Measurements from ENCODE around the gene HTR4. TPM values are rescaled to one million over a fixed set of nuclear protein-coding genes. Genes with fewer than 3 reads are reported as not detected.
"Not testable (repeated sequence)": the region's sequence is repeated elsewhere in the genome, so short reads cannot be mapped to it uniquely, and the experiment has no call there.

HTR4 gene
- total RNA-seq, 2 experiments from 2014 or later = not detected

DNA sequence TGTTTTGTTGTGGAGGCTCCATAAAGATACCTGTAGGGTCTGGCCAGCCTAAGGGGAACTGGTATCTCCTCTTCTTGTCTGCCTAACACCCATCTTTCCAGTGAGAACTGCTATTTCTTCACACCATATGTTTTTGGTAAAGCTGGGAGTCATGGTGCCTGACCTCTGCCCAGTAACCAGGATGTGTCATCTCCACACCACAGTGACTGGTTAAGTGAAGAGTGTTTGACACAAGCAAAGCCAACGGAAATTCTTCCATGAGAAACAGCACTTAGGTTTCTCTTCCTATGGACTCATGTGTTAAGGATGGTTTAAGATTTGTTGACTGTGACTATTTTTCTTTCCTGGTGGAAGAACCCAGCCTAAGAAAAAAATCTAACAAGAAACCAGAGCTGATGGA lies 111.5 kb downstream of the HTR4 start:
- POLR2A ChIA-PET = no interaction called here
- CTCF ChIA-PET = no interaction called here

DNA sequence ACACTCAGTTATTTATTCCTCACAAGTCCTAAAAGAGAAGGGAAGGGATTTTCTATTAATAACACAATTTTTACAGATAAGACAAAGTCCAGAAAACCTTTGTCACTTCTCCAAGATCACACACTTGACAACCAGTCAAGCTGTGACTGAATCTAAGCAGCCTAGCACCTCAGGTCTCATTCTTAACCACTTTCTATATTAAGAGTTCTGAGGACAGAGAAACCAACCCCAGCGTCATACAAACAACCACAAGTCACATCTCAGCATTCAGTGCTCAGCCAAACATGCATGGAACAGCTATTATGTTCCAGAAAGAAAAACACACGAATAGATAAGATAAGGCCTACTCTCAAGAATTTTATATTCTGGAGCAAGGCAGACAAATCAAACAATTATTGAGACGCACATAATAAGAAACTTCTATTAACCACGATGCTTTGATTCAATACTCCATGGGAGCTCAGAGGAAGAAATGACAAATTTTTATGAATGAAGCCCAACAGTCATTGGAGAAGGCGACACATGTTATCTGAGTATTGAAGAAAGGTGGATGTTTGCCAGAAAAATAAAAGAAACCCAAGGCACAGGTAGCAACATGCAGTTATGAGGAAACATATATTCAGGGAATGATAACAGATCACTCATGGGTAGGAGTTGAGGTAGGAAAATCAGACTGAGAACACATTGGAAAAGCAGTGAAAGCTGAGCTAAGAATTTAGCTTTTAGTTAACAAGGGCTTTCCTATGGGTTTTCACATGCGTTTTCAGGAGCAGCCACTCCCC lies 113.1 kb downstream of the HTR4 start:
- POLR2A ChIA-PET = no interaction called here
- CTCF ChIA-PET = no interaction called here

GRCh38 chr5:148540647-148541046 lies 113.7 kb downstream of the HTR4 start:
- POLR2A ChIA-PET = no interaction called here
- CTCF ChIA-PET = no interaction called here

- ChIA-PET POLR2A (no interaction called here), CTCF (no interaction called here)
Measured at GRCh38 chr5:148539851-148540250, 114.5 kb downstream of the HTR4 start.

GRCh38 chr5:148535190-148535589 lies 119.1 kb downstream of the HTR4 start:
- CTCF ChIA-PET = no interaction called here
- POLR2A ChIA-PET = no interaction called here

DNA sequence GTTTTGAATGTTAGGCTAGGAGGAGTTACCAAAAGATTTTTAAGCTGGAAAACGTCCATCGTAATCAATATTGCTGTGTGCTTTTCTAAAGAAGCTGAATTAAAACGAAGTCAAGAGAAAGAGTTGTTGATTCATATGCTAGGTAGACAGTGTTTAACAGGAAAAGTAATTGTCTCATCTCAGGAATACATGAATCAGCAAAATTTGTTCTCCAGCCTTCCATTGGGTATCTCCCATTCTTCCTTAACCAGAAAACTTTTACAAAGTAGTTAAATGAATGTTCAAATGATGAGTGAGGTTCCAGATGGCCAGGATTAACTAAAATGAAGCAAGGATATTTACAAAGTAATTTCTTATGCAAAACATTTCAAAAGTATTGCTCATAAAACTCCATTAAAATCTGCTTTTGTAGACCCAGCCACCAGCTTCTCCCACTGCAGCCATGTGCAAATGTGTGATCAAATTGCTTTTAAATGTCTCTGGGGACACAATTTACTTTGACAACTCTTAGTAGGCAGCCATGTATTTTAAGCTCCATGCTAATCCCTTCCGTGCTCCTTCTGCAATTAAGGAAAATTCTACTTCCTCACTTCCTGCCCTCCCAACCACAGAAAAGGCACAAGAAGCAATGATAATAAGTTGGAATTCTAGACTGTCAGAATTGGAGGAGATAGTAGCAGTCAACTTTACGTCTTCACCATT lies 121.2 kb downstream of the HTR4 start:
- ChIA-PET CTCF (no interaction called here), POLR2A (no interaction called here)

DNA sequence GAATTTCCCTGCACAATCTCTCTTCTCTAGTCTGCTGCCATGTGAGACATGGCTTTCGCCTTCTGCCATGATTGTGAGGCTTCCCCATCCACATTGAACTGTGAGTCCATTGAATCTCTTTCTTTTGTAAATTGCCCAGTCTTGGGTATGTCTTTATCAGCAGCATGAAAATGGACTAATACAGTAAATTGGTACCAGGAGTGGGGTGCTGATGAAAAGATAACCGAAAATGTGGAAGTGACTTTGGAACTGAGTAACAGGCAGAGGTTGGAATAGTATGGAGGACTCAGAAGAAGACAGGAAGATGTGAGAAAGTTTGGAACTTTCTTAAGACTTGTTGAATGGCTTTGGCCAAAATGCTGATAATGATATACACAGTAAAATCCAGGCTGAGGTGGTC lies 124.9 kb downstream of the HTR4 start:
- POLR2A ChIA-PET, CTCF ChIA-PET: not testable (repeated sequence)

DNA sequence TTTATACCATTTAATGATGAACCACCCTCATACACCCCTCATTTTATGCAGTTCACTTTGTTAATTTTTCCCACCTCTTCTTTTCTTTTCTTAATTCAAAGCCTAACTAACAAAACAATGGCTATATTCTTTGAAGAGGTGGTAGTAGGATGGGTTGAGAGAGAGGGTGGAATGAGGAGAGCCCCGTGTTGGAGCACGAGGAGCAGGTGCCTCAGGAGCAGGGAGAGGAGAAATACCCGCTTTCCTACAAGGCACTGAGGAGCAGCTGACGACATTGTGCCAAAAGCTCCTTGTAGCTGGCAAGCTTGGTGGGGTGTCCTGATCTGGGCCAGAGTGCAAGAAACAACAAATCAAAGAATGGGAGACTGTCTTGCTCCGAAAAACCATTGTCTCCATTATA lies 129.6 kb downstream of the HTR4 start:
- CTCF ChIA-PET = no interaction called here
- POLR2A ChIA-PET = no interaction called here

DNA sequence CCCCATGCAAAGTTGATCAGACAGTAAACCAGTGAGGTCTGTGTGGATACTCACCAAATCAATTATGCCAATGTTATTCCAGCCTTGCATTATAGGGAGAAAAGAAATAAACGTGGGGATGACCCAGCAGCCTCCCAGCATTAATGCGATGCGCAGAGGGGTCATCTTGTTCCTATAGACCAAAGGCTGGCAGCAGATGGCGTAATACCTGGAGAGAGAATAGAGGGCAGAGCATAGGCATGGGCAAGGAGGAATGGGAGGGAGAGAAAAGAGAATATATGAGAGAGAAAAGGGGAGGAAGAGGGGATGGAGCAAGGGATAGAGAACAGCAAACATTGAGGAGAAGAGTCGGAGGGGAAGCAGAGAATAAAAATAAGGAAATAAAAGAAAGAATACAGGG lies 131.2 kb downstream of the HTR4 start:
- ChIA-PET POLR2A (no interaction called here), CTCF (no interaction called here)

DNA sequence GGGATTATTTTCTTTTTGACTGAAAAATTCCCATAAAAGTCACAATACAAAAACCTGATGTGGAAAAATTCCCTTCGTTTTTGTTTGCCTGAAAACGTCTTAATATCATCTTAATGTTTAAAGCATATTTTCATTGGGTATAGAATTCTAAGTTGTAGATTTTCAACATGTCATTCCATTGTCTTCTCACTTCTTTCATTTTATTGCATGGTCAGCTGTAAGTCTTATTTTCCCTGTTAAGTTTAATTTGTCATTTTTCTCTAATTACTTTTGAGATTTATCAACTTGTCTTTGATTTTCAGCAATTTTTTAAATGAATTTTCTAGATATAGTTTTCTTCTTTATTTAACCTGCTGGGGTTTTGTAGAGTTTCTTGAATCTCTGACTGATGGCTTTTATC lies 138.9 kb downstream of the HTR4 start:
- ChIA-PET CTCF (no interaction called here), POLR2A (no interaction called here)

DNA sequence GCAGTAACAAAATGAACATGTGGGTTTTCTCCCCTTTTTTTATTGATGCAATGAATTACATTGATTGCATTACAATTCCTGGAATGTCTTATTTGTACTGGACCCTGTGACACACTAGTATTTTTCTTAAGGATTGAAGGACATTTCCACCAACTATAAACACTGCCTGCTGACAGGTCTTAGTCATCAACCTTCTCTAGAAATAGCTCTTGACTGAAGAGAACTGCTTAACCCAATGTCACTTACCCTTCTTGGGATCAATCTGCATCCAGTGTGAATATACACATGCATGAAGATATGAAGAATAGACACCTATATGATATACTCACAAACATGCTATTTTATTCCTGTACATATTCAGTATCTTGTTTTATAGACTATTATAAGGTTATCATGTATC lies 140.0 kb downstream of the HTR4 start:
- ChIA-PET POLR2A (no interaction called here), CTCF (no interaction called here)

DNA sequence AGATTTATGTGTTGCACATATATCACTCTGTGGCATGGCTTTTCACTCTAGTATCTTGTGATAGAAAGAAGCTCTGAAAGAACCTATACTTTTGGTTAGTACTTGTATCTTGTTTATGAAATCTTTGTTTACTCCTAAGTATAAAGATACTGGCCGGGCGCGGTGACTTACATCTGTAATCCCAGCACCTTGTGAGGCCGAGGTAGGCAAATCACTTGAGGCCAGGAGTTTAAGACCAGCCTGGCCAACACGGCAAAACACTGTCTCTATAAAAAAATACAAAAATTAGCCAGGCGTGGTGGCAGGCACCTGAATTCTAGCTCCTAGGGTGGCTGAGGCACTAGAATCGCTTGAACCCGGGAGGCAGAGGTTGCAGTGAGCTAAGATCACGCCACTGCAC lies 141.8 kb downstream of the HTR4 start:
- POLR2A ChIA-PET = no interaction called here
- CTCF ChIA-PET = no interaction called here

DNA sequence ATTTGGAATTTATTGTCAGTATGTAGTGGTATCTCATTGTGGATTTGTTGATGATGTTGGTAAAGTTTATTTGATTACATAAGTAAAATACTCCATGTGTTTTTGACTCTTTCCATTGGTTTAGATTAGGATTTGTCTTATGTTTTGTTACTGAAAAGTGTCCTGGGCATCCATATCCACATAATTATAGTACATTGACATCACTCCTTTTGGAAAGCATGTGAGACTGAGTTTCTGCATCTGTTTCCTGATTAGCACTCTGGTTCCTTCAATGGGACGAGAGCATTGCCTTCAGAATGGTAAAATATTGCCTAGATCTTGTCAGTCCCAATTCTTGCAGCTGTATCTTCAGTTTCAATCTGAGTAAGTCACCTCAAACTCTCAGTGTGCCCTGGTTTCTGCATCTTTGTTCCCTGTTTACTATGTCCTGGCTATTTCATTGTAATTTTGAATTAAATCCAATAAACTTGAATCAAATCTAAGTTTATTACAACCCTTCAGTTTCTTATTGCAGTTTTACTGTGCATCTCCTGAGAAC lies 142.4 kb downstream of the HTR4 start:
- ChIA-PET CTCF (no interaction called here), POLR2A (no interaction called here)

DNA sequence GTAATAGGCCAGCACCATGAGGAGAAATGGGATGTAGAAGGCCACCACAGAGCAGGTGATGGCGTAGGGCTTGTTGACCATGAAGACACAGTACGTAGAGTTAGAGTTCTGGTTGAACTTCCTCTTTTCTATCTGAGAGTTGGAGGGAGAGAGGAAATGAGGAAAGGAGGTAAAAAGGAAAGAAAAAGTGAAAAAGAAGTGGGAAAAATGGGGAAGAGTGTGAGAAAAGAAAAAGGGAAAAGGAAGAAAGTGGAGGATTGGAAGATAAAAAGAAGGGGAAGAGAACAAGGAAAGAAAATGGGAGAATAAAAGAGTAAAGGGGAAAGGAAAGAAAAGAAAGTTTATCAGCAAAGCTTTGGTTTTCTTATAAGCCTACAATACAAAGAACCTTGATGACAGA lies 144.4 kb downstream of the HTR4 start:
- ChIA-PET CTCF (no interaction called here), POLR2A (no interaction called here)

- ChIA-PET CTCF (no interaction called here), POLR2A (no interaction called here)
Measured at GRCh38 chr5:148507648-148508047, 146.7 kb downstream of the HTR4 start.

DNA sequence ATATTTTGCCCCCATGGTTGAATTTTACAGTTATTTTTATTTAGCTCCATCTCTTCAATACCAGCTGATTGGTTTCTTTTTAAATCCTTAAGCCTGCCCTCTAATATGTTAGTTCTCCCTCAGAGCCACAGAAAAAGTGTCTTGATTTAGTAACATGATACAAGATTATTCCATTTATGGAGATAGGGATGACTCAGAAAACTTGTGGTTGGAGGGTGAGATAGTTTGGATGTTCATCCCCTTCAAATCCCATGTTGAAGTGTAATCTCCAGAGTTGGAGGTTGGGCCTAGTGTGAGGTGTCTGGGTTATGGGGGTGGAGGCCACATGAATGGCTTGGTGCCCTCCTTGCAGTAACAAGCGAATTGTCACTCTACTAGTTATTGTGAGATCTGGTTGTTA lies 154.9 kb downstream of the HTR4 start:
- CTCF ChIA-PET = interaction anchor here (0.6 kb wide), 1 partner anchor 20 kb away, joined by 3 read pairs; no protein-coding TSS in a partner anchor
- POLR2A ChIA-PET = no interaction called here

GRCh38 chr5:148497757-148498156 lies 156.6 kb downstream of the HTR4 start:
- POLR2A ChIA-PET = no interaction called here
- CTCF ChIA-PET = no interaction called here

GRCh38 chr5:148492351-148492750 lies 162.0 kb downstream of the HTR4 start:
- POLR2A ChIA-PET = no interaction called here
- CTCF ChIA-PET = no interaction called here

DNA sequence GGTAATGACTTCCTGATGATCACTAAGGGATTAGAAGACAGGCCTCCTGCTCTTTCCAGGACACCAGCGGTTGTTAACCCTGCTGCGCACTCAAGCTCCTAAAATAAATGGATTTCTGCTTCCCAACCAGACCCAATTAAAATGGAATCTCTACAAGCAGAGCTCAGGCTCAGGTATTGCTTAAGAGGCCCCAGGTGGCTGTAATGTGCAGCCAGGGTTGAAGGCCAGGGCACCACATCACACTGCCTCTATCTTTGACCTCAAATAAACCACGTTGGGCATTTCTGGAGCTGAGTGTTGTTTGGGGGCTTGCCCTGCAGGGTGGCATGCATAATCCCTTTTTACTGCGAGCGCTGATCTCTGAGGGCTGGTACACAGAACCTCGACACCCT lies 162.5 kb downstream of the HTR4 start:
- ChIA-PET POLR2A (no interaction called here), CTCF (no interaction called here)

DNA sequence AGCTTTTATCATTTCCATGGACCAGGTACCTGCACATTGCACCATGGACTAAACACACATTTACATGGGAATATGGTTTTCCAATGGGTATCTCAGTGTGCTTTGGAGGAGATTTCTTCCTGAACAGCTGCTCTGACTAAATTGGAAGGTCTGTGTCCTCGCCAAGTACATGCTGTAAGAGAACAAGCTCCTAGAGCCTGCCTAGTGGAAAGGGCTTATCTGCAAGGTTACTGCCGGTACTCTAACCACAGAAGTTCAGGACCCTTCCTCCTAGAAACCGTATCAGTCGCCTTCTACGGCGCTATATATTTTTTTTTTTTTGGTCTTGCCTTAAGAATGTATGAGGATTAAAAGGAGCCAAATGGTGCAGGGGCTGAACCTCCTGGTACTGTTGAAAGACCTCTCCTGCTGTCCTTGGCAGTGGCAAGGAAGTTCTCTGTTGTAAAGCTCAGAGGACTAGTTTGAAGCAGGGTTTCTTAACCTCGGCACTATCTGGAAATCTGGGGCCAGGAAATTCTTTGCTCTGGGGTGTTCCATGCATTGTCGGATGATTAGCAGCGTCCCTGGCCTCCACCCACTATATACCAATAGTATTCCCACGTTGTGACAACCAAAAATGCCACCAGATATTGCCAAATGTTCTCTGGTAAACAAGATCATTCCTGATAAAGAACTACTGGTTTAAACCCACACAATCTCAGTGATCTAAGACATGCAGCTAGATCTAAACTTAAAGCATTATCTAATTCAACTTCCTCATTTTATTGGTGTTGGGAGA lies 163.1 kb downstream of the HTR4 start:
- ChIA-PET CTCF (no interaction called here), POLR2A (no interaction called here)

- CTCF ChIA-PET = no interaction called here
- POLR2A ChIA-PET = no interaction called here
Measured at GRCh38 chr5:148488757-148489156, 165.6 kb downstream of the HTR4 start.

Data from activated CD8-positive, alpha-beta memory T cell treated with anti-CD3 and anti-CD28 coated beads for 36 hours (primary cell).